ENCODE measurements around the gene FHIT.

DNA sequence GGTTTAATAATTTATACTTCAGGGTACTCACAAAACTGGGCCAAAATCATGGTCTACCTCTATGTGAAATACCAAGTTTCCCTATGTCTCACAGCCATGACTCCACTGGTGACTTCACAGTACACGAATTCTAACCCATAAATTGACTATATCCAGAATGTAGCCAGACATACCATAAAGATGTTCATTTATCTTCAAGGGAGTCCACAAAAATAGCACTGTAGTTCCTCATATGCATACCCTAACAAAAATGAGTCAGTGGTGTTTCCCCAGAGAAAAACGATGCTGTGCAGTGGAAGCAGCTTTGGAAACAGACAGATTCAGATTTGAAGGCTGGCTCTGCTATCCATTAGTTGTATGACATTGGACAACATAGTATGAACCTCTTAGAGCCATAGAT, 438.8 kb downstream of the FHIT start:
- TF ChIP-seq, protein P1, sequence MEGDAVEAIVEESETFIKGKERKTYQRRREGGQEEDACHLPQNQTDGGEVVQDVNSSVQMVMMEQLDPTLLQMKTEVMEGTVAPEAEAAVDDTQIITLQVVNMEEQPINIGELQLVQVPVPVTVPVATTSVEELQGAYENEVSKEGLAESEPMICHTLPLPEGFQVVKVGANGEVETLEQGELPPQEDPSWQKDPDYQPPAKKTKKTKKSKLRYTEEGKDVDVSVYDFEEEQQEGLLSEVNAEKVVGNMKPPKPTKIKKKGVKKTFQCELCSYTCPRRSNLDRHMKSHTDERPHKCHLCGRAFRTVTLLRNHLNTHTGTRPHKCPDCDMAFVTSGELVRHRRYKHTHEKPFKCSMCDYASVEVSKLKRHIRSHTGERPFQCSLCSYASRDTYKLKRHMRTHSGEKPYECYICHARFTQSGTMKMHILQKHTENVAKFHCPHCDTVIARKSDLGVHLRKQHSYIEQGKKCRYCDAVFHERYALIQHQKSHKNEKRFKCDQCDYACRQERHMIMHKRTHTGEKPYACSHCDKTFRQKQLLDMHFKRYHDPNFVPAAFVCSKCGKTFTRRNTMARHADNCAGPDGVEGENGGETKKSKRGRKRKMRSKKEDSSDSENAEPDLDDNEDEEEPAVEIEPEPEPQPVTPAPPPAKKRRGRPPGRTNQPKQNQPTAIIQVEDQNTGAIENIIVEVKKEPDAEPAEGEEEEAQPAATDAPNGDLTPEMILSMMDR (IDR thresholded peaks at IDR 0.05) = no peak
- TF ChIP-seq POLR2AphosphoS5 (IDR thresholded peaks at IDR 0.05) (no peak), POLR2A (IDR thresholded peaks at IDR 0.05; ENCODE audit: low read depth) (no peak)

Measured in esophagus muscularis mucosa (tissue), 3 donors.